Measurements from ENCODE around the gene KTN1.

The KTN1 gene

GRCh38 chr14:55733599-55733998 lies 153.6 kb downstream of the KTN1 start:
- Histone ChIP-seq H3K27ac (ENCODE audit: low read depth, low read length, poor library complexity, severe bottlenecking) (no peak overlapping the region), H4K20me1 (ENCODE audit: insufficient read depth, low read length) (no peaks in the 10 kb centered on the region), H3K4me2 (ENCODE audit: low read length) (no peak overlapping the region), H3K4me3 (ENCODE audit: low read depth, low read length, poor library complexity, severe bottlenecking) (no peak overlapping the region), H3K9ac (ENCODE audit: low read length) (no peak overlapping the region), H3K4me1 (ENCODE audit: insufficient read depth, low read length, severe bottlenecking) (no peaks in the 10 kb centered on the region), H3K27me3 (ENCODE audit: insufficient read depth, low read length) (no peaks in the 10 kb centered on the region), H3K9me2 (ENCODE audit: low read depth, low read length) (no peaks in the 10 kb centered on the region), H3K9me3 (ENCODE audit: low read length) (no peaks in the 10 kb centered on the region), H3K79me2 (ENCODE audit: insufficient read depth, low read length) (no peaks in the 10 kb centered on the region), H3K36me3 (ENCODE audit: insufficient read depth, low read length) (no peaks in the 10 kb centered on the region), H2AFZ (ENCODE audit: low read length) (no peak overlapping the region), H3F3A (ENCODE audit: insufficient read depth, low read length) (no peaks in the 10 kb centered on the region)
- TF ChIP-seq EZH2 (IDR thresholded peaks at IDR 0.05; ENCODE audit: borderline replicate concordance, low read length) (no peak), CTCF (IDR thresholded peaks at IDR 0.05; ENCODE audit: low read length) (no peak)

Measured in OCI-LY1 (cell line).